ELF-1 (cell line): ENCODE measurements around the gene PGPEP1.

ENCODE experiments used
- DNase-seq: peaks from one replicate; pipeline ENCODE4 v3.0.0-alpha.2; 2016; ENCODE audit warnings: low read depth, low spot score

The PGPEP1 gene

GRCh38 chr19:18417250-18418028 lies 77.0 kb downstream of the PGPEP1 start:
- DNase-seq, result peak; percentile 90

GRCh38 chr19:18418029-18418482 lies 77.7 kb downstream of the PGPEP1 start:
- no peak for DNase-seq

GRCh38 chr19:18418483-18419194 lies 78.2 kb downstream of the PGPEP1 start:
- peak; percentile 37 for DNase-seq

- peak; percentile 85 for DNase-seq
These were observed 78.8 kb downstream of the PGPEP1 start, which contains the start of gene SSBP4 for GRCh38 chr19:18419195-18419698. Gene SSBP4 (plus strand): TSS chr19:18419398. CDS start chr19:18419649, 251 bp downstream.
